CD14-positive monocyte (primary cell): ENCODE measurements around the gene RNF217. TPM values are rescaled to one million over a fixed set of nuclear protein-coding genes. Genes with fewer than 3 reads are reported as not detected.

Experiments used
- DNase-seq, 3 donors: peaks; one replicate each; pipeline ENCODE4 v3.0.0-alpha.2; 2011 to 2022
- H2AFZ ChIP-seq: 2 replicates; pipeline ENCODE4 v1.6.0; 2012; ENCODE audit warnings: mild to moderate bottlenecking, low read depth, low read length, inconsistent platforms; ENCODE audit not compliant: insufficient read depth, poor library complexity, severe bottlenecking
- H3K27ac ChIP-seq, 2 donors: 1 replicate in 1 of 2; 2 replicates in 1 of 2; pipeline ENCODE4 v1.5.1; 2012 to 2013; ENCODE audit warnings: low read length in 2 of 2, control low read depth in 1 of 2, inconsistent platforms in 1 of 2, low read depth in 1 of 2, mild to moderate bottlenecking in 1 of 2
- H3K27me3 ChIP-seq, 2 donors: one replicate each; pipeline versions ENCODE4 v1.6.0 to v1.6.1; 2011 to 2013; ENCODE audit warnings: low read length in 2 of 2; ENCODE audit not compliant: control insufficient read depth in 2 of 2, insufficient read depth in 2 of 2
- H3K36me3 ChIP-seq, 2 donors: replicated peaks in 1 of 2; 1 replicate in 1 of 2; 2 replicates in 1 of 2; pipeline versions ENCODE4 v1.5.1 to v1.6.1; 2012 to 2013; ENCODE audit warnings: low read length in 2 of 2, control low read depth in 1 of 2, inconsistent platforms in 1 of 2, mild to moderate bottlenecking in 1 of 2; ENCODE audit not compliant: insufficient read depth in 2 of 2, control insufficient read depth in 1 of 2
- H3K4me1 ChIP-seq, 2 donors: 1 replicate in 1 of 2; 2 replicates in 1 of 2; pipeline versions ENCODE4 v1.5.1 to v1.6.1; 2012 to 2013; ENCODE audit warnings: low read length in 2 of 2, control low read depth in 1 of 2, inconsistent platforms in 1 of 2, mild to moderate bottlenecking in 1 of 2, moderate library complexity in 1 of 2; ENCODE audit not compliant: insufficient read depth in 2 of 2, control insufficient read depth in 1 of 2
- H3K4me2 ChIP-seq: replicated peaks from 2 replicates; pipeline ENCODE3; 2012; ENCODE audit warnings: low read length, moderate library complexity, mild to moderate bottlenecking; ENCODE audit not compliant: poor library complexity, severe bottlenecking; ENCODE audit errors: extremely low read depth
- H3K4me3 ChIP-seq, 3 experiments: fragments of 200-600 bp in 1 of 3; sonication (generic) in 1 of 3; replicated peaks in 1 of 3; 1 replicate in 2 of 3; 2 replicates in 1 of 3; pipeline ENCODE4 v1.5.1; 2011 to 2013; ENCODE audit warnings: low read length in 3 of 3, mild to moderate bottlenecking in 3 of 3, control low read depth in 2 of 3, low read depth in 2 of 3, inconsistent platforms in 1 of 3, moderate library complexity in 1 of 3
- H3K79me2 ChIP-seq: 2 replicates; pipeline ENCODE4 v1.6.0; 2012; ENCODE audit warnings: mild to moderate bottlenecking, control low read depth, inconsistent platforms, low read length, moderate library complexity; ENCODE audit not compliant: insufficient read depth
- H3K9ac ChIP-seq: 2 replicates; pipeline ENCODE4 v1.6.0; 2017; ENCODE audit warnings: low read length, mild to moderate bottlenecking; ENCODE audit not compliant: insufficient read depth, poor library complexity, severe bottlenecking
- H3K9me3 ChIP-seq, 2 donors: replicated peaks in 1 of 2; 1 replicate in 1 of 2; 2 replicates in 1 of 2; pipeline versions ENCODE4 v1.5.1 to v1.6.1; 2012 to 2013; ENCODE audit warnings: low read length in 2 of 2, control low read depth in 1 of 2; ENCODE audit not compliant: control insufficient read depth in 1 of 2, insufficient read depth in 1 of 2
- H4K20me1 ChIP-seq: 2 replicates; pipeline ENCODE4 v1.6.0; 2012; ENCODE audit warnings: mild to moderate bottlenecking, low read length, control low read depth, moderate library complexity; ENCODE audit not compliant: insufficient read depth
- H3K27ac Mint-ChIP-seq, 7 donors: one replicate each; pipeline ENCODE4 v1.8.0; 2020; ENCODE audit warnings: mild to moderate bottlenecking in 7 of 7, mixed read lengths in 7 of 7, moderate library complexity in 6 of 7, inconsistent platforms in 2 of 7
- H3K27me3 Mint-ChIP-seq, 3 donors: one replicate each; pipeline ENCODE4 v1.8.0; 2021 to 2022; ENCODE audit warnings: low read depth in 3 of 3, mild to moderate bottlenecking in 3 of 3, mixed read lengths in 3 of 3, moderate library complexity in 3 of 3, inconsistent platforms in 1 of 3
- H3K36me3 Mint-ChIP-seq, 2 donors: one replicate each; pipeline ENCODE4 v1.8.0; 2020; ENCODE audit warnings: mixed read lengths in 2 of 2, inconsistent platforms in 1 of 2, mild to moderate bottlenecking in 1 of 2
- H3K4me1 Mint-ChIP-seq: one replicate; pipeline ENCODE4 v1.8.0; 2020; ENCODE audit warnings: mild to moderate bottlenecking, mixed read lengths
- H3K4me3 Mint-ChIP-seq, 2 donors: one replicate each; pipeline ENCODE4 v1.8.0; 2020; ENCODE audit warnings: mild to moderate bottlenecking in 2 of 2, mixed read lengths in 2 of 2, moderate library complexity in 1 of 2
- H3K9me3 Mint-ChIP-seq, 7 donors: one replicate each; pipeline ENCODE4 v1.8.0; 2020 to 2022; ENCODE audit warnings: mixed read lengths in 7 of 7, mild to moderate bottlenecking in 6 of 7, moderate library complexity in 6 of 7, inconsistent platforms in 2 of 7
- CTCF ChIP-seq: fragments of 200-600 bp; IDR thresholded peaks from one replicate; pipeline ENCODE4 v1.8.0; 2022; ENCODE audit warnings: antibody characterized with exemption, mild to moderate bottlenecking
- WGBS: methylation state at CpG from one replicate; pipeline ENCODE4 v1.1.5; 2013; ENCODE audit warnings: missing lambda C conversion rate; ENCODE audit not compliant: insufficient coverage; 5-methylcytosine and 5-hydroxymethylcytosine counted together
- intact Hi-C, 2 donors: fragments of 100-400 bp; cut with micrococcal nuclease; formaldehyde crosslinking; loops; one replicate each; pipeline versions ENCODE4 v1.15.0 to v1.15.1; 2023
- polyA plus RNA-seq, 3 donors: library from polyadenylated mRNA; depleted of rRNA in 1 of 3; unstranded in 2 of 3; stranded (reverse) in 1 of 3; fragments of 300-500 nt in 2 of 3; fragments of >200 nt in 1 of 3; fragmentation: Illumina TruSeq in 2 of 3; gene quantifications; 1 replicate in 2 of 3; 2 replicates in 1 of 3; pipeline ENCODE4 v1.2.3, GENCODE V29; 2012 to 2021

The RNF217 gene
- polyA plus RNA-seq, 3 donors, result 2.2 to 11.6 (median 3.3) TPM

DNA sequence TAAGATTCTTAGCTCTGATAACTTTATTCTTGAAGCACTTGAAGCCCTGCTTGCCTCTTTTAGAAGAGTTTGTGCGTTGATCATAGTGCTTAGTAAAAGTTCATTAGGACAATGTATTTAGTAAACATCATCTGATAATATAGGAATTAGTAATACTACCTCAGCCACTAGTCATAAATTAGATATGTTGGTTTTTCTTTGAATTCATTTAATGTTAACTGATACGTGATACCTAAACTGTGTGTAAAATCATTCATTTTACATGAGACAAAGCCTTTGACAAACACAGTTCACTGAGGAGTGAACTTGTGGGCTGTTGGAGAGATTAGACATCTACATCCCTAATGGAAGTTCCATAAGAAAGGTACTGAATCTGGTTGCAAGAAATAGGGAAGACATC lies 91.6 kb downstream of the RNF217 start:
- TF ChIP-seq CTCF, result no peak
- no peak overlapping the region for H3K4me2 ChIP-seq
- DNase-seq, result no peak
- no peaks in the 10 kb centered on the region for H3K9me3 Mint-ChIP-seq
- intact Hi-C loops, result no loop called here
- H3K4me1 Mint-ChIP-seq, result peaks cover 5% of the 10 kb centered on the region
- H3K9ac ChIP-seq, result no peak overlapping the region
- no peak overlapping the region for H3K27ac Mint-ChIP-seq
- no peaks in the 10 kb centered on the region for H4K20me1 ChIP-seq
- no peak overlapping the region for H3K27ac ChIP-seq
- H3K27me3 ChIP-seq, result no peaks in the 10 kb centered on the region
- H3K27me3 Mint-ChIP-seq, result no peaks in the 10 kb centered on the region
- WGBS, result no CpG with 5 or more reads among the region's 2 CpGs
- H3K36me3 ChIP-seq, result no peaks in the 10 kb centered on the region
- H3K4me3 Mint-ChIP-seq, result no peak overlapping the region
- H2AFZ ChIP-seq, result no peak overlapping the region
- H3K4me3 ChIP-seq, result no peak overlapping the region
- H3K9me3 ChIP-seq, result no peaks in the 10 kb centered on the region
- no peaks in the 10 kb centered on the region for H3K79me2 ChIP-seq
- H3K36me3 Mint-ChIP-seq, result peaks cover 6 to 15% of the 10 kb centered on the region in 2 donors
- no peaks in the 10 kb centered on the region for H3K4me1 ChIP-seq

GRCh38 chr6:125054331-125054730 lies 92.1 kb downstream of the RNF217 start:
- no peak overlapping the region for H2AFZ ChIP-seq
- no peaks in the 10 kb centered on the region for H3K27me3 ChIP-seq
- intact Hi-C loops, result no loop called here
- H3K9ac ChIP-seq, result no peak overlapping the region
- no peaks in the 10 kb centered on the region for H3K27me3 Mint-ChIP-seq
- no peak overlapping the region for H3K4me2 ChIP-seq
- H4K20me1 ChIP-seq, result no peaks in the 10 kb centered on the region
- WGBS, result 94% methylated on average over 2 of the region's 2 CpGs
- no peak for DNase-seq
- peaks cover 5% of the 10 kb centered on the region for H3K4me1 Mint-ChIP-seq
- H3K4me3 ChIP-seq, result no peak overlapping the region
- no peaks in the 10 kb centered on the region for H3K36me3 ChIP-seq
- H3K9me3 Mint-ChIP-seq, result no peaks in the 10 kb centered on the region
- no peak overlapping the region for H3K27ac Mint-ChIP-seq
- H3K4me1 ChIP-seq, result no peaks in the 10 kb centered on the region
- H3K27ac ChIP-seq, result no peak overlapping the region
- peaks cover 6 to 15% of the 10 kb centered on the region in 2 donors for H3K36me3 Mint-ChIP-seq
- no peaks in the 10 kb centered on the region for H3K79me2 ChIP-seq
- TF ChIP-seq CTCF, result no peak
- H3K4me3 Mint-ChIP-seq, result no peak overlapping the region
- no peaks in the 10 kb centered on the region for H3K9me3 ChIP-seq
